IPS-11a (cell line): Measurements from ENCODE around the gene MSRB1.
"Not testable (repeated sequence)": the region's sequence is repeated elsewhere in the genome, so short reads cannot be mapped to it uniquely, and the experiment has no call there.

Experiments
- H3K4me3 ChIP-seq: one replicate; pipeline ENCODE4 v1.5.1; 2013; ENCODE audit warnings: low read depth, low read length, control low read depth

MSRB1 gene

DNA sequence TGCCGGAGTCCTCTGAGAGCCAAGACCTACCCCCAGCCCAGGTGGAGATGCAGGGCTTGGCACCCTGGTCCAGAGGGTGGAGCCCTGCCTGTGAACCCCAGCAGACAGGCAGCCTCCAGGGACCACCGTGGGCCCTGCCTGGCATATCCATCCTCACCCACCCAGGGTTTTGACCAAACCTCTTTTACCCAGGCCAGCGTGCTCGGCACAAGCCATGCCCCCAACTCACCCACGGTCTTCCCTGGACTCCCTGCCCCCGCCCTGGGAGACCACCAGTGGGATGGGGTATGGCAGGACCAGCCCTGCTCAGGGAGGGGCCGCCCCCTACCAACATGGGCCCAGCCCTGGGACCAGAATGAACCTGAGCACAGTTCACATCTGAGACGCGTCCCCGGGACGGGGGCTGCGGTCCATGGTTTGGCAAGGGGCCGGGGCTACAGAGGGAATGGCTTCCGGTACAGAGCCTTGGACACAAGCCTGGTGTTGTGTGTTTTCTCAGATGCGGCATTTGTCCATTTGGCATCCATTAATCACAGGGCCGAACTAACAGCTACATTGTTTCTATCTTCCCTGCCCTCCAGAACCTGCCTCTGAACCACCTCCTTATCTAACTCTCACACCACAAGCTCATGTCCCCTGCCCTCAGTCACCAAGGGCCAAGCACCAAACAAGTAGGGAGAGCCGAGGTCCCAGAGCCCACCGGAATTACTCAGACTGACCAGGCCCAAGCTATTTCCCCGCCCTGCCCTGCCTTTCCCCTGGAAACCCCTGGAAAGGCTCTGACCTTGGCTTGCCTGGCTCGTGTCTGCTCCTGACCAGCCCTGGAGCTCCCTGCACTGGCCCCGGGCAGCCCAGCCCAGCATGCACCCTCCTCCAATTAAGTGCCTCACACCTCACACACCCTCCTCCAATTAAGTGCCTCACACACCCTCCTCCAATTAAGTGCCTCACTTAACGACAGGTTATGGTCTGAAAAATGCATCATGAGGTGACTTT is 38.9 kb downstream of the MSRB1 start:
- no peak overlapping the region for H3K4me3 ChIP-seq

- no peak overlapping the region for H3K4me3 ChIP-seq
Measured at GRCh38 chr16:1903220-1903574, 39.8 kb downstream of the MSRB1 start.

DNA sequence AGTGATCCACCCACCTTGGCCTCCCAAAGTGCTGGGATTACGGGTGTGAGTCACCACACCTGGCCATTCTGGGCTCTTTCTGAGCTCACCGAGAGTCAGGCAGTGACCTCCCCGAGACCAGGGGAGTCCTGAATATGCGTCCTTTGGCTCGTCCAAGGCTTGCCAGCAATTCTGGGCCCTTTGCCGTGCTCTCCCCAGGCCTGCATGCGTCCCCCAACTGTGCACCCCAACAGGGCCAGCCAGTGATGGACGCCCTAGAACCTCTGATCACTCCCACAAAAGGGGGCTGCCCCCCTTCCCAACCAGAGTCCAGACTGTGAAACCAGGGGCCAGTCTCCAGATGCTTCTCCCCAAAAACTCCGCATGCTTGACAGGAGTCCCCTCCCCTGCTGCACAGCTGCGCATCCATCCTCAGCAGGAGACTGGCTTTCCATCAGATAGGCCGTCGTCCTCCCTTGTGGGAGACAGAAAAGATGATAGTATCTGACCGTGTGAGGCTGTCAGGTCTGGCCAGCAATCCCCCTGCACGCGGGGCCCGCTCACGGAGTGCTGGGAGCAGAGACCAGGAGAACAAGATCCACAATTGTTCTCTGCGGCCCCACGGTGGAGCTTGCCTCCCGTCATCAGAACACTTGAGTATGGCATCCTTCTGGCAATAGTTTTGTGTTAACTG is 40.3 kb downstream of the MSRB1 start:
- no peak overlapping the region for H3K4me3 ChIP-seq

DNA sequence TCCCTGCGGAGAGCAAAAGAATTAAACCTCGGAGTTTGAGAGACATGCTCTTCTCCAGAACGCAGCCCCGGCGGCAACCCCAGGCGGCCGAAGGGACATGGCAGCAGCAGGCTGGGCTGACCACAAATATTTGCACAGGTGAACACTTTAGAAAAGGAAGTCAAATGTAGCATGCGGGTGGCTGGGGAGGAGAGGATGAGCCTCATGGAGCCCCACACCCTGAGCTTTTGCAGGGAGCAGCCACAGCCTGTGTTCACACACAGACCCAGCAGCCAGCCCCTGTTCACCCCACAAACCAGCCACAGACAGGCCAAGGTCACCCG is 42.6 kb downstream of the MSRB1 start:
- H3K4me3 ChIP-seq = no peak overlapping the region

- H3K4me3 ChIP-seq = no peak overlapping the region
Measured at GRCh38 chr16:1899641-1900451, 43.2 kb downstream of the MSRB1 start.

GRCh38 chr16:1897692-1898091 is 45.3 kb downstream of the MSRB1 start:
- not testable (repeated sequence) for H3K4me3 ChIP-seq

DNA sequence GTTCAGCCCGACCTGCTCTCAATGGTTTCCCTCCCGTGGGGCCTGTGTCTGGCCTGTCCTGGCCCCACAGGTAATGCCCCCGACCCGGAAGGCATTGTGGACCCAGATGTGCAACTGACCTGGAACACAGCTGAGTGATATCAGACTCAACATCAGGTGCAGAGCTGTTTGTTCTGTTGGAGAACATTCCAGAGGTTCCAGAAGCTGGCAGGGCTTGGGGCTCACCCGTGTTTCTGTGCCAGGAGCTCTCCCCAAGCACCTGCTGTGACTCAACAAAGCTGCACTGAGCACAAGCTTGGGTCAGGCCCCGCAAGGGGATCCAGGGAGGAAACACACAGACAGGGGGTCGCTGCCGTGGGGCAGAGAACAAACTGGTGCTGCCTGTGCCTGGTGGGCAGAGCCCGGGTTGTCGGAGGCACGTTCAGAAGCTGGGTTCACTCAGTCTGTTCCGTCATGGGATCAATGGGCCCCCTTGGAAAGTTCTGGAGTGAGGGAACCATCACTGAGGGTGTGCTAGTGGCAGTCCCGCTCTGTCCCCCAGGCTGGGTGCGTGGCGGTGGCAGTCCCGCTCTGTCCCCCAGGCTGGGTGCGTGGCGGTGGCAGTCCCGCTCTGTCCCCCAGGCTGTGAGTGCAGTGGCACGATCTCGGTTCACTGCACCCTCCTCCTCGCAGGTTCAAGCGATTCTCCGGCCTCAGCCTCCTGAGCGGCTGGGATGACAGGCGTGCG is 46.9 kb downstream of the MSRB1 start:
- H3K4me3 ChIP-seq = no peak overlapping the region

DNA sequence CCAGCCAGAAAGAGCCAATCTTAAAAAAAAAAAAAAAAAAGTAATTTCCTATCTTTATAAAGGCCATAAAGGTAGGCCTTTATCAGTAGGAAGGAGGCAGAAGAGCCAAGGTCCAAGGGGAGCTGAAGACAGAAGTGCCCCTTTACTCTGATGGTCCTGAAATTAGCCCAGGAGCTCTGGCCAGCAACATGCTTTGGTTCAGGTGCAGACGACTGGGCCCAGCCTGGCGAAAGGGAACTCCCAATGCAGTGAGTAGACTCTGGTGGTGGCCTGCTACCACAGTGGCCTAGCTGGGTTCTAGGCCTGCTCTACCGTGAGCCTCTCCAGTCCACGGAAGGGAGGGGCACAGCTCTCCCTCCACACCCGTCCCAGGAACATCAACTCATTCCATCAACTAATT is 47.9 kb downstream of the MSRB1 start:
- H3K4me3 ChIP-seq = no peak overlapping the region

DNA sequence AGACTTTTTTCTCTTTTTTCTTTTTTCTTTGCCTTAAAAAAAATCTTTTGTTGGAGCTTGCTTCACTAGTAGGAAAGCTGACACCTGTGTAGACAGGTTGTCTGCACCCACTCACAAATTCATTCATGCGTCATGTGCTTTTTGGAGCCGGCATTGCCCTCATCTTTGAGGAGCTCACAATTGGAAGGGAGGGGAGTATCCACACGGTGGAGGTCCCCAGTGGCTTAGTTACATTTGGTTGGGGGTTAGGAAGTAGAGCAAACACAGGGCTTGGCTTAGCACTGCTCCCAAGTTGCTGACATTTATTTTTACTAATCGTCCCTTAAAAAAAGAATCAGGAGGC is 52.3 kb downstream of the MSRB1 start:
- H3K4me3 ChIP-seq = no peak overlapping the region

- H3K4me3 ChIP-seq = no peak overlapping the region
Measured at GRCh38 chr16:1890024-1890707, 52.8 kb downstream of the MSRB1 start.
